Caco-2 (cell line): ENCODE measurements around the gene CACNA1G. TPM values are rescaled to one million over a fixed set of nuclear protein-coding genes. Genes with fewer than 3 reads are reported as not detected.

ENCODE experiments used
- BruUV-seq: library from RNA; stranded (reverse); fragments of 400-500 nt; replicated peaks from 2 replicates; lab custom pipeline; 2021; lab: Mats Ljungman, UMichigan
- CTCF ChIA-PET: fragments of 300-600 bp; sonication (Branson Sonifier 250); formaldehyde crosslinking; loops from one replicate; lab custom pipeline; 2022; ENCODE audit warnings: antibody characterized with exemption; lab: Charles Lee
- POLR2A ChIA-PET: fragments of 300-600 bp; sonication (Branson Sonifier 250); formaldehyde crosslinking; loops from one replicate; lab custom pipeline; 2022; ENCODE audit warnings: antibody characterized with exemption; lab: Charles Lee
- DNase-seq, 2 experiments: peaks; one replicate each; pipeline versions ENCODE4 v3.0.0 to v3.0.0-alpha.2; 2020 to 2022
- H3K27me3 ChIP-seq: replicated peaks from 2 replicates; pipeline ENCODE4 v1.6.0; 2011; ENCODE audit warnings: low read length; ENCODE audit not compliant: control insufficient read depth, insufficient read depth
- H3K36me3 ChIP-seq: 2 replicates; pipeline ENCODE4 v1.5.1; 2011; ENCODE audit warnings: low read length; ENCODE audit not compliant: control insufficient read depth, insufficient read depth
- H3K4me1 ChIP-seq: fragments of 250-450 bp; sonication (Bioruptor Pico); 2 replicates; pipeline ENCODE4 v1.5.1; 2020; ENCODE audit warnings: mild to moderate bottlenecking
- H3K4me3 ChIP-seq: 2 replicates; pipeline ENCODE4 v1.5.1; 2011; ENCODE audit warnings: low read depth, mild to moderate bottlenecking, control low read depth, low read length
- H3K9me3 ChIP-seq: fragments of 250-450 bp; sonication (Bioruptor Pico); 2 replicates; pipeline ENCODE4 v1.5.1; 2020; ENCODE audit warnings: mild to moderate bottlenecking, moderate library complexity
- H3K27ac Mint-ChIP-seq: one replicate; pipeline ENCODE4 v1.8.0; 2022; ENCODE audit warnings: mixed read lengths; ENCODE audit not compliant: unreplicated experiment
- H3K27me3 Mint-ChIP-seq: one replicate; pipeline ENCODE4 v1.8.0; 2022; ENCODE audit warnings: mixed read lengths; ENCODE audit not compliant: insufficient read depth, unreplicated experiment
- H3K36me3 Mint-ChIP-seq: one replicate; pipeline ENCODE4 v1.8.0; 2022; ENCODE audit warnings: mild to moderate bottlenecking, mixed read lengths; ENCODE audit not compliant: insufficient read depth, unreplicated experiment
- H3K4me1 Mint-ChIP-seq: one replicate; pipeline ENCODE4 v1.8.0; 2022; ENCODE audit warnings: low read depth, mixed read lengths; ENCODE audit not compliant: unreplicated experiment
- H3K4me3 Mint-ChIP-seq: one replicate; pipeline ENCODE4 v1.8.0; 2022; ENCODE audit warnings: mild to moderate bottlenecking, moderate library complexity, mixed read lengths; ENCODE audit not compliant: unreplicated experiment
- H3K9me3 Mint-ChIP-seq: one replicate; pipeline ENCODE4 v1.8.0; 2022; ENCODE audit warnings: mixed read lengths; ENCODE audit not compliant: unreplicated experiment
- CTCF ChIP-seq, 2 experiments: fragments of 200-600 bp in 1 of 2; IDR thresholded peaks; 1 replicate in 1 of 2; 2 replicates in 1 of 2; pipeline versions ENCODE4 v1.5.1 to v1.8.0; 2011 to 2022; ENCODE audit warnings: antibody characterized with exemption in 1 of 2, control low read depth in 1 of 2, inconsistent platforms in 1 of 2, low read depth in 1 of 2, low read length in 1 of 2, mild to moderate bottlenecking in 1 of 2, moderate library complexity in 1 of 2; ENCODE audit not compliant: insufficient read depth in 1 of 2, severe bottlenecking in 1 of 2, unreplicated experiment in 1 of 2
- intact Hi-C: fragments of 100-400 bp; cut with micrococcal nuclease; formaldehyde crosslinking; loops from one replicate; pipeline ENCODE4 v1.10.0; 2022; ENCODE audit not compliant: unreplicated experiment
- total RNA-seq: library from RNA; stranded (reverse); gene quantifications from 2 replicates; pipeline ENCODE4 v1.2.3, GENCODE V29; 2022

CACNA1G gene
- total RNA-seq, 1 experiment from 2014 or later = 1.4 TPM

GRCh38 chr17:50637829-50638605 is 77.5 kb downstream of the CACNA1G start:
- Mint-ChIP-seq H3K27ac (peak overlapping the region; percentile 1), H3K4me1 (peaks cover 39% of the 10 kb centered on the region), H3K36me3 (no peaks in the 10 kb centered on the region), H3K4me3 (no peak overlapping the region), H3K9me3 (no peaks in the 10 kb centered on the region), H3K27me3 (no peaks in the 10 kb centered on the region)
- Histone ChIP-seq H3K27me3 (no peaks in the 10 kb centered on the region), H3K4me3 (no peak overlapping the region), H3K36me3 (no peaks in the 10 kb centered on the region), H3K4me1 (peaks cover 71% of the 10 kb centered on the region), H3K9me3 (no peaks in the 10 kb centered on the region)
- no peak for DNase-seq
- intact Hi-C loops = no loop called here
- ChIA-PET POLR2A (interaction anchor here (0.8 to 1.0 kb wide), 2 partner anchors 46 to 81 kb away, joined by 3 to 4 read pairs; partner anchors contain the start of gene LUC7L3), CTCF (interaction anchor here (0.5 to 4.1 kb wide), 9 partner anchors 11 to 107 kb away, joined by 3 to 54 read pairs (median 4); no protein-coding TSS in a partner anchor)
- TF ChIP-seq CTCF (IDR thresholded peaks at IDR 0.05; ENCODE audit: insufficient read depth in 1 of 2, low read depth in 1 of 2, low read length in 1 of 2, severe bottlenecking in 1 of 2, unreplicated experiment in 1 of 2) = no peak
- BruUV-seq = no TSS peak

- Histone ChIP-seq H3K4me3 (no peak overlapping the region), H3K4me1 (peaks cover 71% of the 10 kb centered on the region), H3K36me3 (no peaks in the 10 kb centered on the region), H3K27me3 (no peaks in the 10 kb centered on the region), H3K9me3 (no peaks in the 10 kb centered on the region)
- no peak for TF ChIP-seq CTCF (IDR thresholded peaks at IDR 0.05; ENCODE audit: insufficient read depth in 1 of 2, low read depth in 1 of 2, low read length in 1 of 2, severe bottlenecking in 1 of 2, unreplicated experiment in 1 of 2)
- Mint-ChIP-seq H3K9me3 (no peaks in the 10 kb centered on the region), H3K4me1 (peaks cover 35% of the 10 kb centered on the region), H3K27ac (peak overlapping the region; percentile 1), H3K4me3 (no peak overlapping the region), H3K27me3 (no peaks in the 10 kb centered on the region), H3K36me3 (no peaks in the 10 kb centered on the region)
- intact Hi-C loops = no loop called here
- no TSS peak for BruUV-seq
- CTCF ChIA-PET = interaction anchor here (0.5 to 4.1 kb wide), 10 partner anchors 8 to 108 kb away, joined by 3 to 54 read pairs (median 4); no protein-coding TSS in a partner anchor
- POLR2A ChIA-PET = interaction anchor here (1.0 to 1.1 kb wide), 2 partner anchors 11 to 46 kb away, joined by 3 to 4 read pairs; no protein-coding TSS in a partner anchor
- no peak for DNase-seq
These were observed 78.1 kb downstream of the CACNA1G start for GRCh38 chr17:50638606-50638965.

DNA sequence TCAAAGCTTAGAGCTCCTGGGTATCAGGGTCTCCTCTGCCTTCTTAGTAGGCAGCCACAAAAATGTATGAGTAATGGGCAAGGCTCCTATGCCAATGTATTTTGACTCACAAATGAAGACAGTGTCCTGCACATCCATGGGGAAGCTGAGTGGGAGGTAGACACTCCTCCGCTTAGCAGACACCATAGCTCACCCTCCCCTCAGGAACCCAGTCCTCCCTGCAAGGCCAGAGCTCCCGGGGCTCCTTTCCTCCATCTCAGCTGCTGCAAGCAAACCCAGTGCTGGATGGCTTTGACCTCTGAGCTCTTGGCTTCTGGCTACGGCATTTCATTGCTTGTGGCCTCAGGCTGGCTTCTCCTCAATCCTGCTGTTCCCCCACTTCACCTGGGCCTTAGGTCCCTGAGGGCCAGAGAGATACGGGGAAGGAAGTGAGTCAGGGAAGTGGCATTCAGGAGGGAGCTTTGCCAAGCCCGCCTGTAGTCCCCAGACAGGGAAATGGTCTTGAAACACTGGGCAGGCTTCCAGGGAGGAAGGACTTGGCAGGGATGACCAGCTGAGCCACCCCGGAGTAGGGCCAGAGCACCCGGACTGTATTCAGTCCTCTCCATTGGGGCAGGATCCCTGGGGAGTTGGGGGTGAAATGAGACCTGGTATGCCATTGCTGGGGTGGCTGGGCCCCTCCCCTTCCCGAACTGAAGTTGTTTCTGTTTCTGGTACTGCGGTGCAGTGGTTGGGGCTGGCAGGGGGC is 78.6 kb downstream of the CACNA1G start:
- H3K4me1 ChIP-seq = peaks cover 69% of the 10 kb centered on the region
- Mint-ChIP-seq H3K27me3 (no peaks in the 10 kb centered on the region), H3K9me3 (no peaks in the 10 kb centered on the region), H3K27ac (no peak overlapping the region), H3K36me3 (no peaks in the 10 kb centered on the region), H3K4me1 (peaks cover 31% of the 10 kb centered on the region), H3K4me3 (no peak overlapping the region)
- no peak overlapping the region for H3K4me3 ChIP-seq
- CTCF ChIA-PET = interaction anchor here (0.5 to 4.1 kb wide), 11 partner anchors 8 to 108 kb away, joined by 3 to 54 read pairs (median 4); no protein-coding TSS in a partner anchor
- intact Hi-C loops = no loop called here
- H3K36me3 ChIP-seq = no peaks in the 10 kb centered on the region
- no TSS peak for BruUV-seq
- H3K27me3 ChIP-seq = no peaks in the 10 kb centered on the region
- DNase-seq = peak; percentile 13 to 83
- TF ChIP-seq CTCF (IDR thresholded peaks at IDR 0.05; ENCODE audit: insufficient read depth in 1 of 2, low read depth in 1 of 2, low read length in 1 of 2, severe bottlenecking in 1 of 2, unreplicated experiment in 1 of 2) = no peak
- POLR2A ChIA-PET = interaction anchor here (0.6 to 1.1 kb wide), 2 partner anchors 11 kb away, joined by 4 to 5 read pairs; no protein-coding TSS in a partner anchor
- no peaks in the 10 kb centered on the region for H3K9me3 ChIP-seq
